ENCODE measurements around the gene RNF13. TPM values are rescaled to one million over a fixed set of nuclear protein-coding genes. Genes with fewer than 3 reads are reported as not detected.

The RNF13 gene
- total RNA-seq, 1 experiment from 2014 or later, result 76.9 TPM

- H3K27me3 ChIP-seq (ENCODE audit: control insufficient read depth, insufficient read depth, low read length), result no peaks in the 10 kb centered on the region
- ChIA-PET POLR2A (interaction anchor here (0.7 kb wide), 1 partner anchor 220 kb away, joined by 4 read pairs; no protein-coding TSS in a partner anchor), CTCF (no interaction called here)
- peaks cover 2% of the 10 kb centered on the region; the same call in 1 of the 2 replicates for H3K9me3 ChIP-seq (ENCODE audit: control insufficient read depth, insufficient read depth, low read depth, low read length)
- ATAC-seq (no peak), DNase-seq (ENCODE audit: low read depth, low spot score) (no peak)
- H3K27ac ChIP-seq (ENCODE audit: low read length), result no peak overlapping the region
- no peak overlapping the region for H3K4me3 ChIP-seq (ENCODE audit: low read depth in 2 of 2, low read length in 2 of 2)
- H3K4me1 ChIP-seq (ENCODE audit: control insufficient read depth, insufficient read depth, low read length), result no peaks in the 10 kb centered on the region
- TF ChIP-seq REST (IDR thresholded peaks at IDR 0.05; ENCODE audit: insufficient read depth in 1 of 2, low read depth in 2 of 2, low read length in 1 of 2), result no peak
- no peak for TF ChIP-seq SIN3A (IDR thresholded peaks at IDR 0.05; ENCODE audit: borderline replicate concordance, insufficient read depth, low read depth, low read length)
- no peak for TF ChIP-seq CTCF (IDR thresholded peaks at IDR 0.05)
- no peak for TF ChIP-seq POLR2AphosphoS5 (IDR thresholded peaks at IDR 0.05; ENCODE audit: low read depth, low read length)
- no peak for TF ChIP-seq TCF7L2 (IDR thresholded peaks at IDR 0.05; ENCODE audit: low read depth, low read length)
- H3K36me3 ChIP-seq (ENCODE audit: control insufficient read depth, insufficient read depth, low read length), result no peaks in the 10 kb centered on the region
- no TSS peak for BruUV-seq (replicated peaks)
- in situ Hi-C loops (cut with HindIII; ENCODE audit: low pct_unique_long_range_greater_than_20kb, low sequenced_read_pairs) (no loop called here), intact Hi-C loops (cut with micrococcal nuclease; ENCODE audit: unreplicated experiment) (no loop called here)
These were observed 176.3 kb downstream of the RNF13 start for GRCh38 chr3:149989307-149989706.

GRCh38 chr3:149990423-149990948 lies 177.5 kb downstream of the RNF13 start:
- TF ChIP-seq REST (IDR thresholded peaks at IDR 0.05; ENCODE audit: insufficient read depth in 1 of 2, low read depth in 2 of 2, low read length in 1 of 2), result no peak
- no peak for TF ChIP-seq CTCF (IDR thresholded peaks at IDR 0.05)
- no peak for TF ChIP-seq SIN3A (IDR thresholded peaks at IDR 0.05; ENCODE audit: borderline replicate concordance, insufficient read depth, low read depth, low read length)
- no peak for TF ChIP-seq TCF7L2 (IDR thresholded peaks at IDR 0.05; ENCODE audit: low read depth, low read length)
- TF ChIP-seq POLR2AphosphoS5 (IDR thresholded peaks at IDR 0.05; ENCODE audit: low read depth, low read length), result no peak
- intact Hi-C loops (cut with micrococcal nuclease; ENCODE audit: unreplicated experiment), result no loop called here
- no TSS peak for BruUV-seq (replicated peaks)
- no peak for ATAC-seq
- H3K4me3 ChIP-seq (ENCODE audit: low read depth in 2 of 2, low read length in 2 of 2), result no peak overlapping the region
- DNase-seq (ENCODE audit: low read depth, low spot score), result no peak
- no peaks in the 10 kb centered on the region for H3K36me3 ChIP-seq (ENCODE audit: control insufficient read depth, insufficient read depth, low read length)
- H3K4me1 ChIP-seq (ENCODE audit: control insufficient read depth, insufficient read depth, low read length), result no peaks in the 10 kb centered on the region
- no peaks in the 10 kb centered on the region for H3K27me3 ChIP-seq (ENCODE audit: control insufficient read depth, insufficient read depth, low read length)
- no peak overlapping the region for H3K27ac ChIP-seq (ENCODE audit: low read length)
- ChIA-PET CTCF (no interaction called here), POLR2A (no interaction called here)
- in situ Hi-C loops (cut with HindIII; ENCODE audit: low pct_unique_long_range_greater_than_20kb, low sequenced_read_pairs), result no loop called here
- H3K9me3 ChIP-seq (ENCODE audit: control insufficient read depth, insufficient read depth, low read depth, low read length), result peaks cover 9% of the 10 kb centered on the region; the same call in 1 of the 2 replicates

Measured in Panc1 (cell line).